ENCODE data around the gene PTPN7.
A peak's percentile ranks its signal among the peaks of the same experiment; 100 is the strongest.

PTPN7 gene

DNA sequence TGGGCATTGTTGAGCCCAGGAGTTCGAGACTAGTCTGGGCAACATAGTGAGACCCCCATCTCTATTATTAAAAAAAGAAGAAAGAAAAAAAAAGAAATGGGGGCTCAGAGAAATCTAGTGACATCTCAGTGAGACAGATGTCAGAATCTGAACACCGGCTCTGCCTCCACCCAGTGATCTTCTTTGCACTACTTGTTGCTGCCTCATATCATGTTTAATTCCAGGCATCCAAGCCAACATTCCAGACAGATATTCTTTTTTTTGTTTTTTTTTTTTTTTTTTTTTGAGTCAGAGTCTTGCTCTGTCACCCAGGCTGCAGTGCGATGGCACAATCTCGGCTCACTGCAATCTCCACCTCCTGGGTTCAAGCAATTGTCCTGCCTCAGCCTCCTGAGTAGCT lies 10.8 kb downstream of the PTPN7 start (continued):
- peak; percentile 46; the same call in 1 of the 2 replicates for TF ChIP-seq SCRT2 (tag by site-specific recombination; IDR thresholded peaks at IDR 0.05)
- TF ChIP-seq, protein P1, sequence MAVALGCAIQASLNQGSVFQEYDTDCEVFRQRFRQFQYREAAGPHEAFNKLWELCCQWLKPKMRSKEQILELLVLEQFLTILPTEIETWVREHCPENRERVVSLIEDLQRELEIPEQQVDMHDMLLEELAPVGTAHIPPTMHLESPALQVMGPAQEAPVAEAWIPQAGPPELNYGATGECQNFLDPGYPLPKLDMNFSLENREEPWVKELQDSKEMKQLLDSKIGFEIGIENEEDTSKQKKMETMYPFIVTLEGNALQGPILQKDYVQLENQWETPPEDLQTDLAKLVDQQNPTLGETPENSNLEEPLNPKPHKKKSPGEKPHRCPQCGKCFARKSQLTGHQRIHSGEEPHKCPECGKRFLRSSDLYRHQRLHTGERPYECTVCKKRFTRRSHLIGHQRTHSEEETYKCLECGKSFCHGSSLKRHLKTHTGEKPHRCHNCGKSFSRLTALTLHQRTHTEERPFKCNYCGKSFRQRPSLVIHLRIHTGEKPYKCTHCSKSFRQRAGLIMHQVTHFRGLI (tag by site-specific recombination; IDR thresholded peaks at IDR 0.05): no peak
- TF ChIP-seq BCL11B (tag by site-specific recombination; IDR thresholded peaks at IDR 0.05; ENCODE audit: low read depth): no peak
- TF ChIP-seq ZNF791 (tag by site-specific recombination; IDR thresholded peaks at IDR 0.05): no peak
- TF ChIP-seq ZNF335 (tag by site-specific recombination; conservative IDR thresholded peaks at IDR 0.05): no peak

DNA sequence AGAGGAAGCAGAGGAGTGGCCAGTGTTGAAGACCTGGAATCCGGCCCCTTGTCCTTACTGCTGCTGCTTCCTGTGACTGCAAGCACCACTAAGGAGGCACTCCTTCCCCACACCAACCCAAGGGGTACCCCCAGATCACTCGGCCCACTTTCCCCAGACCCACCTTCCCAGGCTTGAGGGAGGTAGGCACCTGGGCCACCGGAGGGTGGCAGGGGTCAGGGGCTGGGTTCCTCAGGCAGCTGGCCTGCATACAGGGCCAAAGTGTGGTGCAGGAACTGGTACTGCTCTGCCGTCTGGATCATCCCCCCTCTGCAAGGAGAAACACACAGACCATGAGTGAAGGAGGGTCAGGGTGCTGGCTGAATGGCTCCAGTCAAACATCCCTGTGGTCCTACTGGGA lies 12.0 kb downstream of the PTPN7 start:
- ChIA-PET CTCF (interaction anchor here (1.1 to 3.8 kb wide), 2 partner anchors 13 to 53 kb away, joined by 6 to 25 read pairs; no protein-coding TSS in a partner anchor), POLR2A (no interaction called here)
- no peaks in the 10 kb centered on the region; the same call in 1 of the 2 replicates for H3K4me1 ChIP-seq (ENCODE audit: control insufficient read depth, insufficient read depth, low read length)
- no peak overlapping the region for H3K27ac ChIP-seq (ENCODE audit: extremely low read depth, low read depth, low read length)
- no peaks in the 10 kb centered on the region for H3K36me3 ChIP-seq (ENCODE audit: control insufficient read depth in 2 of 2, insufficient read depth in 1 of 2, low read length in 2 of 2)
- H3K4me3 ChIP-seq (ENCODE audit: low read depth, low read length): no peak overlapping the region
- TF ChIP-seq ZSCAN30 (tag by site-specific recombination; IDR thresholded peaks at IDR 0.05) (no peak), SETDB1 (IDR thresholded peaks at IDR 0.05; ENCODE audit: insufficient read length, low read length) (no peak), ZNF248 (tag by site-specific recombination; IDR thresholded peaks at IDR 0.05) (no peak)
- TF ChIP-seq, protein P2, sequence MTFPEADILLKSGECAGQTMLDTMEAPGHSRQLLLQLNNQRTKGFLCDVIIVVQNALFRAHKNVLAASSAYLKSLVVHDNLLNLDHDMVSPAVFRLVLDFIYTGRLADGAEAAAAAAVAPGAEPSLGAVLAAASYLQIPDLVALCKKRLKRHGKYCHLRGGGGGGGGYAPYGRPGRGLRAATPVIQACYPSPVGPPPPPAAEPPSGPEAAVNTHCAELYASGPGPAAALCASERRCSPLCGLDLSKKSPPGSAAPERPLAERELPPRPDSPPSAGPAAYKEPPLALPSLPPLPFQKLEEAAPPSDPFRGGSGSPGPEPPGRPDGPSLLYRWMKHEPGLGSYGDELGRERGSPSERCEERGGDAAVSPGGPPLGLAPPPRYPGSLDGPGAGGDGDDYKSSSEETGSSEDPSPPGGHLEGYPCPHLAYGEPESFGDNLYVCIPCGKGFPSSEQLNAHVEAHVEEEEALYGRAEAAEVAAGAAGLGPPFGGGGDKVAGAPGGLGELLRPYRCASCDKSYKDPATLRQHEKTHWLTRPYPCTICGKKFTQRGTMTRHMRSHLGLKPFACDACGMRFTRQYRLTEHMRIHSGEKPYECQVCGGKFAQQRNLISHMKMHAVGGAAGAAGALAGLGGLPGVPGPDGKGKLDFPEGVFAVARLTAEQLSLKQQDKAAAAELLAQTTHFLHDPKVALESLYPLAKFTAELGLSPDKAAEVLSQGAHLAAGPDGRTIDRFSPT (tag by site-specific recombination; IDR thresholded peaks at IDR 0.05): no peak
- no peaks in the 10 kb centered on the region for H3K9me3 ChIP-seq (ENCODE audit: control insufficient read depth, insufficient read depth, low read depth, low read length)

DNA sequence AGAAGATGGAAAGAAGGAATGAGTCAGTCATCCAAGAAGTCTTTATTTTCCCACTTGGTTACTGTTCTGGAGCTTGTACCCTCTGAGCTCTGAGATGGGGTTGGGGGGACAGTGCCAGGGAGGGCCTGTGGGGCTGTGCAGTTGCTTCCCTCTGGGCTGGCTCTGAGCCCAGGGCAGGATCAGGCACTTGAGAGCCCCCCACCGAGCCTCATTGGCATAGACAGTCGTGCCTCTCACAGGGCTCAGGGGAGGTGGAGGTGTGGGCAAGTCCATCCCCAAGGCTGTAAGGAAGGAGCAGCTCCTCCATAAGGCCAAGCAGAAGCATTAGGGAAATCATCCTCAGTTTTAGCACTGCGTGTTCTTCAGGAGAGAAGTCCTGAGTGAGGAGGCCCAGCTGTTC lies 13.4 kb downstream of the PTPN7 start:
- Histone ChIP-seq H3K9me3 (ENCODE audit: control insufficient read depth, insufficient read depth, low read depth, low read length) (no peaks in the 10 kb centered on the region), H3K27ac (ENCODE audit: extremely low read depth, low read depth, low read length) (no peak overlapping the region), H3K4me1 (ENCODE audit: control insufficient read depth, insufficient read depth, low read length) (no peaks in the 10 kb centered on the region; the same call in 1 of the 2 replicates), H3K36me3 (ENCODE audit: control insufficient read depth in 2 of 2, insufficient read depth in 1 of 2, low read length in 2 of 2) (peaks cover 0 to 6% of the 10 kb centered on the region in 2 experiments; a peak in 1 of 3 replicates), H3K4me3 (ENCODE audit: low read depth, low read length) (no peak overlapping the region)
- peak; percentile 90 for TF ChIP-seq GLIS1 (tag by site-specific recombination; IDR thresholded peaks at IDR 0.05)
- TF ChIP-seq ZBTB8A (tag by site-specific recombination; IDR thresholded peaks at IDR 0.05): 0 out of 2 replicates have a peak, but pooled peaks have one; percentile 15
- TF ChIP-seq, protein P3, sequence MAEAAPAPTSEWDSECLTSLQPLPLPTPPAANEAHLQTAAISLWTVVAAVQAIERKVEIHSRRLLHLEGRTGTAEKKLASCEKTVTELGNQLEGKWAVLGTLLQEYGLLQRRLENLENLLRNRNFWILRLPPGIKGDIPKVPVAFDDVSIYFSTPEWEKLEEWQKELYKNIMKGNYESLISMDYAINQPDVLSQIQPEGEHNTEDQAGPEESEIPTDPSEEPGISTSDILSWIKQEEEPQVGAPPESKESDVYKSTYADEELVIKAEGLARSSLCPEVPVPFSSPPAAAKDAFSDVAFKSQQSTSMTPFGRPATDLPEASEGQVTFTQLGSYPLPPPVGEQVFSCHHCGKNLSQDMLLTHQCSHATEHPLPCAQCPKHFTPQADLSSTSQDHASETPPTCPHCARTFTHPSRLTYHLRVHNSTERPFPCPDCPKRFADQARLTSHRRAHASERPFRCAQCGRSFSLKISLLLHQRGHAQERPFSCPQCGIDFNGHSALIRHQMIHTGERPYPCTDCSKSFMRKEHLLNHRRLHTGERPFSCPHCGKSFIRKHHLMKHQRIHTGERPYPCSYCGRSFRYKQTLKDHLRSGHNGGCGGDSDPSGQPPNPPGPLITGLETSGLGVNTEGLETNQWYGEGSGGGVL (tag by site-specific recombination; IDR thresholded peaks at IDR 0.05): 0 out of 2 replicates have a peak, but pooled peaks have one; percentile 7
- TF ChIP-seq WT1 (tag by site-specific recombination; IDR thresholded peaks at IDR 0.05): no peak
- POLR2A ChIA-PET: no interaction called here
- CTCF ChIA-PET: interaction anchor here (0.6 to 3.8 kb wide), 4 partner anchors 12 to 424 kb away, joined by 3 to 25 read pairs (median 5); no protein-coding TSS in a partner anchor

DNA sequence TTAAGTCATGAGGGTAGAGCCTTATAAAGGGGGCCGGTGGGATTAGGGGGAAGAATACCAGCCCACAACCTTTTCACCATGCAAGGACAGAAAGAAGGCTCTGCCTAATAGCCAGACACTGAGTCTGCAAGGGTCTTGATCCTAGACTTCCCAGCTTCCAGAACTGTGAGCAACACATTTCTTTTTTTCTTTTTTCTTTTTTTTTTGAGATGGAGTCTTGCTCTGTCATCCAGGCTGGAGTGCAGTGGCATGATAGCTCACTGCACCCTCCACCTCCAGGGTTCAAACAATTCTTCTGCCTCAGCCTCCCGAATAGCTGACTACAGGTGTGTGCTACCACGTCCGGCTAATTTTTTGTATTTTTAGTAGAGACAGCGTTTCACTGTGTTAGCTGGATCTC lies 14.1 kb downstream of the PTPN7 start:
- ChIA-PET POLR2A (interaction anchor here (0.7 kb wide), 1 partner anchor 137 kb away, joined by 6 read pairs; no protein-coding TSS in a partner anchor), CTCF (interaction anchor here (0.6 to 3.8 kb wide), 4 partner anchors 9 to 161 kb away, joined by 3 to 25 read pairs (median 4); no protein-coding TSS in a partner anchor)
- Histone ChIP-seq H3K36me3 (ENCODE audit: control insufficient read depth in 2 of 2, insufficient read depth in 1 of 2, low read length in 2 of 2) (peaks cover 0 to 6% of the 10 kb centered on the region in 2 experiments; a peak in 1 of 3 replicates), H3K9me3 (ENCODE audit: control insufficient read depth, insufficient read depth, low read depth, low read length) (no peaks in the 10 kb centered on the region), H3K4me3 (ENCODE audit: low read depth, low read length) (no peak overlapping the region), H3K4me1 (ENCODE audit: control insufficient read depth, insufficient read depth, low read length) (no peaks in the 10 kb centered on the region; the same call in 1 of the 2 replicates), H3K27ac (ENCODE audit: extremely low read depth, low read depth, low read length) (no peak overlapping the region)
- TF ChIP-seq ZNF76 (tag by site-specific recombination; IDR thresholded peaks at IDR 0.05; ENCODE audit: borderline replicate concordance, low read depth) (no peak), ZNF211 (tag by site-specific recombination; IDR thresholded peaks at IDR 0.05; ENCODE audit: low read depth) (no peak)

Data from HEK293 (cell line).